ENCODE measurements around the gene STAU1.
A peak's percentile ranks its signal among the peaks of the same experiment; 100 is the strongest.
"Not testable (repeated sequence)": the region's sequence is repeated elsewhere in the genome, so short reads cannot be mapped to it uniquely, and the experiment has no call there.

The STAU1 gene

DNA sequence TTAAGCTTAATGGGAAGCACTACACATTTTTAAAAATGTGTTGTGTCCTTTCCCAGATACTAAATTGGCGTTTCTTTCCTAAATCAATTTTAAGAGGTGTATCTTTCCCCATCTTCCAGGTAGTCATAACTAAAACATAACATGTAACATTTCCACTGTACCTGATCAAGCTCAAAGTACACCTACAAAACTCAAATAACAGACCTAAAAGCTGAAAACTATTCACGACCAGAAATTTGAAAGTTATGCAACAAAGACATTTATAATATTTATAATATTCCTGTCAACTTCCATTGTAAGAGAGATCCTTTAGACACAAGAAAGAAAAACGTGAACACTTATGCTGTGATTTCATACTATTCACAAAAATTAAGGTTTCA, 3.5 kb downstream of the STAU1 start:
- Mint-ChIP-seq H3K4me3 (peak overlapping the region; percentile 88), H3K27me3 (no peaks in the 10 kb centered on the region), H3K27ac (peak overlapping the region; percentile 67), H3K36me3 (ENCODE audit: low read depth) (peaks cover 40% of the 10 kb centered on the region), H3K9me3 (no peaks in the 10 kb centered on the region), H3K4me1 (ENCODE audit: low read depth) (peaks cover 71% of the 10 kb centered on the region)
- DNase-seq = no peak

DNA sequence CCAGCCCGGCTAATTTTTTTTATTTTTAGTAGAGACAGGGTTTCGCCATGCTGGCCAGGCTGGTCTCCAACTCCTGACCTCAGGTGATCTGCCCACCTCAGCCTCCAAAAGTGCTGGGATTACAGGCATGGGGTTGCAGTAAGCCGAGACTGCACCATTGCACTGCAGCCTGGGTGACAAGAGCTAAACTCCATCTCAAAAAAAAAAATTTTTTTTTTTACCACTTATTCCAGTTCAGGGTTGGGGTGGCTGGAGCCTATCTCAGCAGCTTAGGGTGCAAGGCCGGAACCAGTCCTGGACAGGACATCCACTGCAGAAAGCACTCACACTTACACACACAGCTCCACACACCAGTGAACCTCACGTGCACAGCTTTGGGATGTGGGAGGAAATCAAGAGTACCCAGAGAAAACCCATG, 4.0 kb downstream of the STAU1 start:
- H3K4me1 Mint-ChIP-seq (ENCODE audit: low read depth) = peaks cover 77% of the 10 kb centered on the region
- DNase-seq, H3K9me3 Mint-ChIP-seq, H3K27me3 Mint-ChIP-seq: not testable (repeated sequence)
- H3K36me3 Mint-ChIP-seq (ENCODE audit: low read depth) = peaks cover 46% of the 10 kb centered on the region
- peak overlapping the region; percentile 15 for H3K4me3 Mint-ChIP-seq
- peak overlapping the region; percentile 67 for H3K27ac Mint-ChIP-seq

DNA sequence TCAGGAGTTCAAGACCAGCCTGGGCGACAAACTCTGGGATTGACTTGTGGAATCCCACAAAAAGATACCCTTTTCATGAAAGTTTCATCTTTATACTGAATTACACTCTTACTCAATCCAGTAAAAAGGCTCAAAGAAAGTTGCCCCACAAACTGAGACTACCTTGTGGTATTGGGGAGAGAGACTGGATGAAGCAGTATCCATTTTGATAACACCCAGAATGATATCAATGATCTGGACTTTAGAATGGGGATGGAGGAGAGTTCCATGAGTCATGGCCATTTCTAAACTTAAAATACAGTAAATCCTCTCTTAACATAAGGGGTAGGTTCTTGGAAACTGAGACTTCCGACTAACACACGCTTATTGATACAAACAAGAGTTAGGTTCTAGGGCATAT, 4.7 kb downstream of the STAU1 start:
- H3K9me3 Mint-ChIP-seq = no peaks in the 10 kb centered on the region
- H3K36me3 Mint-ChIP-seq (ENCODE audit: low read depth) = peaks cover 48% of the 10 kb centered on the region
- H3K27me3 Mint-ChIP-seq = no peaks in the 10 kb centered on the region
- H3K4me3 Mint-ChIP-seq = peak overlapping the region; percentile 6
- peaks cover 75% of the 10 kb centered on the region for H3K4me1 Mint-ChIP-seq (ENCODE audit: low read depth)
- H3K27ac Mint-ChIP-seq = peak overlapping the region; percentile 67
- DNase-seq = no peak

- peaks cover 52% of the 10 kb centered on the region for H3K36me3 Mint-ChIP-seq (ENCODE audit: low read depth)
- no peaks in the 10 kb centered on the region for H3K27me3 Mint-ChIP-seq
- no peaks in the 10 kb centered on the region for H3K9me3 Mint-ChIP-seq
- peaks cover 80% of the 10 kb centered on the region for H3K4me1 Mint-ChIP-seq (ENCODE audit: low read depth)
- no peak overlapping the region for H3K4me3 Mint-ChIP-seq
- peak overlapping the region; percentile 24 for H3K27ac Mint-ChIP-seq
- no peak for DNase-seq
Measured at GRCh38 chr20:49181265-49181877, 6.8 kb downstream of the STAU1 start.

DNA sequence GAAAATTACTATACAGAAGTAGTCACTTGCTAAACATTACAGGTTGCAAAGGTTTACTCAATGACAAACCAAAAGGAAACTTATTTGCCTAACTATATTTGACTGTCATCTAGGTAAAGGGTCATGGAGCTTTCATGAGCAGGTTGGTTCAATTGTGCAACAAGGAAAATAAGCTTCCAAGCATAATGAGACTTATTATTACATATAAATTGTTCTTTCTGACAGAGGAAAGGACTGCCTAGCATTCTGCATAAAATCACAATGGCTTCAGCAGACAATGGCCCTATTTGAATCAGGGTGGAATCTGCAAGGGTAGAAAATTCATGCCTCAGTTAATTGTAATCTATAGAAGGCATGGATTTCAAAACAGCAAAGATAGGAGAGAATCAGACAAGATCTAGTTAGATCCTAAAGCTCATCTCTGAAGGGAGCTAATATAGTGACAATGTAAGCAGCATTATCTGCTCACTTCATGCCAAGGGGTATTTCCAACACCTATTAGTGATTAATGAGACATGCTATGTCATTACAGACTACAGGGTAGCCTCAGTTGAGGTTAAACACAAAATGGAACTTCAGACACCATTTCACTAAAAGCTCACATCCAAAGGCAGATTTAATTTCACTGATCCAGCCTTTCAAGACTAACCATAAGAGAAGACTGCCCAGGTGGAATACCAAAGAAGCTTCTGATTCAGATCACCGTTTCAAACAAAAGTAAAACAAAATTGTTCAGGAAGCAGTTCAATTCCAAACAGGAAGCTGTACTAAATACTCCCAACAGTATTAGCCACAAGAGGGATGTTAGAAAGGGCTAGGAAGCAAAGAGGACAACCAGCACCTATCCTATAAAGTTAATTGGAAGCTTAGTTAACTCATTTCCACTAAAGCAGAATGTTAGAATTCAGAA, 8.5 kb downstream of the STAU1 start:
- Mint-ChIP-seq H3K4me3 (no peak overlapping the region), H3K27ac (peak overlapping the region; percentile 76), H3K9me3 (no peaks in the 10 kb centered on the region), H3K4me1 (ENCODE audit: low read depth) (peaks cover 66% of the 10 kb centered on the region), H3K27me3 (no peaks in the 10 kb centered on the region), H3K36me3 (ENCODE audit: low read depth) (peaks cover 45% of the 10 kb centered on the region)
- no peak for DNase-seq

DNA sequence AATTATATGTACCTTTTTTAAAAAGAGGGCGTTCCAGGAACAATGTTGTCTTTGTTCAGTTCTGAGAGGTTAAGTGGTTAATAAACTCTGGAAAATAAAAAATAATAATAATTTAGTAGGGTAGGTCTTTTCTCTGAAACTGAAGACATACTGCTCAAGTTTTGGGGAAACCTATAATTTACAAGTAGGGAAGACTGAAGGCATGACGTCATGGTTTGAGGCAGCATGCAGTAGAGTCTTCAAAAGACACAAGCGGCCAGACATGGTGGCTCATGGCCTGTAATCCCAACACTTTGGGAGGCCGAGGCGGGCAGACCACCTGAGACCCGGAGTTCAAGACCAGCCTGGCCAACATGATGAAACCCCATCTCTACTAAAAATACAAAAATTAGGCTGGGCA, 14.0 kb downstream of the STAU1 start:
- no peak overlapping the region for H3K4me3 Mint-ChIP-seq
- H3K9me3 Mint-ChIP-seq = no peaks in the 10 kb centered on the region
- peaks cover 49% of the 10 kb centered on the region for H3K4me1 Mint-ChIP-seq (ENCODE audit: low read depth)
- DNase-seq = no peak
- no peaks in the 10 kb centered on the region for H3K27me3 Mint-ChIP-seq
- peaks cover 74% of the 10 kb centered on the region for H3K36me3 Mint-ChIP-seq (ENCODE audit: low read depth)
- H3K27ac Mint-ChIP-seq = no peak overlapping the region

DNA sequence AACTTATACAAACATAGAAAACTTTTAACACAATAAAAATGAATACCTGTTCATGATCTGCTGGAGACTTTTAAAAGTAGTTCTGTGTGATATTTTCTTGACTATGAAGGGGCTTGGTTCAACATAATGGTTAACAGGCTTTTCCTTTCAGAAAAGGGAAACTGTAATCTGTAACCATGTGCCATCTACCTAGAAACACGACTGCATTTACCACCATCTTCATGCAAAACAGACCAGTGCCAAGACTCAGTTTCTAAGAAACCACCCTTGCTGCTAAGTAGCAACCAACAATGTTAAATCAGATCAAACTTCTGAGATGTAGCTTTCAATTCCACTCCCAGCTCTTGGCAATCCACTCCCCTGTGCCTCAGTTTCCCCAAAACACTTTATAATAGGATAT, 15.7 kb downstream of the STAU1 start:
- H3K4me3 Mint-ChIP-seq = no peak overlapping the region
- no peaks in the 10 kb centered on the region for H3K9me3 Mint-ChIP-seq
- no peak overlapping the region for H3K27ac Mint-ChIP-seq
- H3K27me3 Mint-ChIP-seq = no peaks in the 10 kb centered on the region
- H3K36me3 Mint-ChIP-seq (ENCODE audit: low read depth) = peaks cover 76% of the 10 kb centered on the region
- DNase-seq = no peak
- H3K4me1 Mint-ChIP-seq (ENCODE audit: low read depth) = peaks cover 58% of the 10 kb centered on the region

GRCh38 chr20:49171909-49172308, 16.2 kb downstream of the STAU1 start:
- H3K9me3 Mint-ChIP-seq = no peaks in the 10 kb centered on the region
- no peaks in the 10 kb centered on the region for H3K27me3 Mint-ChIP-seq
- H3K36me3 Mint-ChIP-seq (ENCODE audit: low read depth) = peaks cover 78% of the 10 kb centered on the region
- DNase-seq = no peak
- H3K4me1 Mint-ChIP-seq (ENCODE audit: low read depth) = peaks cover 63% of the 10 kb centered on the region
- no peak overlapping the region for H3K27ac Mint-ChIP-seq
- no peak overlapping the region for H3K4me3 Mint-ChIP-seq

GRCh38 chr20:49170714-49171113, 17.4 kb downstream of the STAU1 start:
- Mint-ChIP-seq H3K27me3 (no peaks in the 10 kb centered on the region), H3K4me3 (no peak overlapping the region), H3K36me3 (ENCODE audit: low read depth) (peaks cover 80% of the 10 kb centered on the region), H3K9me3 (no peaks in the 10 kb centered on the region), H3K4me1 (ENCODE audit: low read depth) (peaks cover 69% of the 10 kb centered on the region), H3K27ac (no peak overlapping the region)
- DNase-seq = no peak

DNA sequence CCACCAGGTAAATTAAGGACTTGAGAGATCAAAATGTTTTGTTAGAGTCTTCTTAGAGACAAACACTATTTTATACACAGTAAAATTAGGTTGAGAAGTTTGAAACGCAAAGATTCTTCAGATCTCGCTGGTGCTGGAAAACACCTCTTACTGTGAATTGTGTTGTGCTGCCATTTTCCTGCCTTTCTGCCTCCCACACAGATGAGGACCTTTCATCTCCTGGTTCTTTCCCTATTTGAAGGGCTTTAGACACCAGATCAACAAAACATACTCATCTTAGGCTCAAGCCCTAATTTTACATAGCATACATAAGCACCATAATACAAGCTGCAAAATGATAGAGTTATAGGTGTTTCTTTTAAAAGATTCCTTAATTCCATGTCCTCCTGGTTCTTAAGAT, 18.6 kb downstream of the STAU1 start:
- DNase-seq = no peak
- H3K27me3 Mint-ChIP-seq = no peaks in the 10 kb centered on the region
- H3K9me3 Mint-ChIP-seq = no peaks in the 10 kb centered on the region
- H3K4me1 Mint-ChIP-seq (ENCODE audit: low read depth) = peaks cover 75% of the 10 kb centered on the region
- H3K4me3 Mint-ChIP-seq = no peak overlapping the region
- H3K27ac Mint-ChIP-seq = peak overlapping the region; percentile 39
- peaks cover 82% of the 10 kb centered on the region for H3K36me3 Mint-ChIP-seq (ENCODE audit: low read depth)

DNA sequence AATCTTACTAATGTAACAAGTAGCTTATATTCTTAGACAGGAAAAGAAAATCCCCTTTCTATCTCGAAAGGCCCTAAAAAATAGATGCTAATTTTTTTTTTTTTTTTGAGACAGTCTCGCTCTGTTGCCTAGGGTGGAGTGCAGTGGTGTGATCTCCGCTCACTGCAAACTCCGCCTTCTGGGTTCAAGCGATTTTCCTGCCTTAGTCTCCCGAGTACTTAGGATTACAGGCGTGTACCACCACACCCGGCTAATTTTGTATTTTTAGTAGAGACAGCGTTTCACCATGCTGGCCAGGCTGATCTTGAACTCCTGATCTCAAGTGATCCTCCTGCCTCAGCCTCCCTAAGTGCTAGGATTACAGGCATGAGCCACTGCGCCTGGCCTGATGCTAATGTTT, 19.3 kb downstream of the STAU1 start:
- Mint-ChIP-seq H3K4me1 (ENCODE audit: low read depth) (peaks cover 74% of the 10 kb centered on the region), H3K36me3 (ENCODE audit: low read depth) (peaks cover 82% of the 10 kb centered on the region), H3K27ac (peak overlapping the region; percentile 74)
- not testable (repeated sequence) for H3K27me3 Mint-ChIP-seq, H3K9me3 Mint-ChIP-seq, DNase-seq, H3K4me3 Mint-ChIP-seq

GRCh38 chr20:49167811-49168507, 20.2 kb downstream of the STAU1 start:
- peak overlapping the region; percentile 45 for H3K4me3 Mint-ChIP-seq

GRCh38 chr20:49166534-49167449, 21.3 kb downstream of the STAU1 start:
- no peaks in the 10 kb centered on the region for H3K9me3 Mint-ChIP-seq
- H3K36me3 Mint-ChIP-seq (ENCODE audit: low read depth) = peaks cover 80% of the 10 kb centered on the region
- no peak for DNase-seq
- H3K4me1 Mint-ChIP-seq (ENCODE audit: low read depth) = peaks cover 75% of the 10 kb centered on the region
- no peaks in the 10 kb centered on the region for H3K27me3 Mint-ChIP-seq
- peak overlapping the region; percentile 92 for H3K27ac Mint-ChIP-seq
- H3K4me3 Mint-ChIP-seq = peak overlapping the region; percentile 55

More at GRCh38 chr20:49167811-49168507, 20.2 kb downstream of the STAU1 start:
- Mint-ChIP-seq H3K27ac (peak overlapping the region; percentile 92), H3K36me3 (ENCODE audit: low read depth) (peaks cover 82% of the 10 kb centered on the region), H3K9me3 (no peaks in the 10 kb centered on the region), H3K4me1 (ENCODE audit: low read depth) (peaks cover 73% of the 10 kb centered on the region), H3K27me3 (no peaks in the 10 kb centered on the region)
- DNase-seq = no peak

DNA sequence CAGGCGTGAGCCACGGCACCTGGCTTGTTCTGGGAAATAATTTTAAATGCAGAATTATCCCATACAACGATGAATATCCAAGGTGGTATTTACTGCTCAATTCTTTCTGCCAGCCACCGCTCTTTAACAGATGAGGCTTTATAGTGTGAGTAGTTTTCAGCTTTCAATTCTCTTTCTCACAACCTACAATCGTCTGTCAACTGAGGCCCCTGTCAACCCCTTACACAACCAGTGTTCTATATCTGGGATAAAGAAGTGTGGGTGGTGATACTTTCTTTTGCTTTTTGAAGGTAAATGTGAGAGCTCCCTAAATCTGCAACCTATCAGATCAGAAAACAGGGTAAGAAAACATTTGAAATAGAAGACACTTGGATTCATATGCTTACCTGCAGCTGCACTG, 22.5 kb downstream of the STAU1 start:
- no peaks in the 10 kb centered on the region for H3K27me3 Mint-ChIP-seq
- H3K36me3 Mint-ChIP-seq (ENCODE audit: low read depth) = peaks cover 82% of the 10 kb centered on the region
- H3K27ac Mint-ChIP-seq = peak overlapping the region; percentile 90
- no peak for DNase-seq
- no peaks in the 10 kb centered on the region for H3K9me3 Mint-ChIP-seq
- peaks cover 81% of the 10 kb centered on the region for H3K4me1 Mint-ChIP-seq (ENCODE audit: low read depth)
- peak overlapping the region; percentile 47 for H3K4me3 Mint-ChIP-seq

Measured in activated T-cell treated with anti-CD3 and anti-CD28 coated beads, Interleukin-2, amount 50 U/mL, for 24 hours (primary cell).